Measurements from ENCODE around the gene TFB1M. TPM values are rescaled to one million over a fixed set of nuclear protein-coding genes. Genes with fewer than 3 reads are reported as not detected.

TFB1M gene
- total RNA-seq, 2 experiments from 2014 or later = 7.2 to 9.2 TPM

DNA sequence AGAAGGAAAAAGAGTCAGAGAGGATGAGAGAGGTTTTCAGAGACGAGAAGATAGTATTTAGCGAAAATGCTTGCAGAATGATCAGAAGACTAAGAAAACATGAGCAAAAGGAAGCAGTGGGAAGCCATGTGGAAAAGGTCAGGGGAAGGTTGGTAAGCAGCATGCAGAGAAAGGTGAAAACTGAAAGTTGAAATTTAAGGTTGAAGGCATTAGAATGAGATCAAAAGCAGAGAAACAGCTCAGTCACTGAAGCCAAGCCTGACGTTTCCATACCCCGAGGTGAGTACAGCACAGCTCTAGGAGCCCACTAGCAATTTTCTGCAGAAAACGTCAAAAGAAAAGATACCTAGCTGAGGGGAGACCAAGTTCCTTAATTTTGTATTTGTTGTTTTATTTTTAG is 19.1 kb upstream of the TFB1M start:
- TF ChIP-seq, protein P1, sequence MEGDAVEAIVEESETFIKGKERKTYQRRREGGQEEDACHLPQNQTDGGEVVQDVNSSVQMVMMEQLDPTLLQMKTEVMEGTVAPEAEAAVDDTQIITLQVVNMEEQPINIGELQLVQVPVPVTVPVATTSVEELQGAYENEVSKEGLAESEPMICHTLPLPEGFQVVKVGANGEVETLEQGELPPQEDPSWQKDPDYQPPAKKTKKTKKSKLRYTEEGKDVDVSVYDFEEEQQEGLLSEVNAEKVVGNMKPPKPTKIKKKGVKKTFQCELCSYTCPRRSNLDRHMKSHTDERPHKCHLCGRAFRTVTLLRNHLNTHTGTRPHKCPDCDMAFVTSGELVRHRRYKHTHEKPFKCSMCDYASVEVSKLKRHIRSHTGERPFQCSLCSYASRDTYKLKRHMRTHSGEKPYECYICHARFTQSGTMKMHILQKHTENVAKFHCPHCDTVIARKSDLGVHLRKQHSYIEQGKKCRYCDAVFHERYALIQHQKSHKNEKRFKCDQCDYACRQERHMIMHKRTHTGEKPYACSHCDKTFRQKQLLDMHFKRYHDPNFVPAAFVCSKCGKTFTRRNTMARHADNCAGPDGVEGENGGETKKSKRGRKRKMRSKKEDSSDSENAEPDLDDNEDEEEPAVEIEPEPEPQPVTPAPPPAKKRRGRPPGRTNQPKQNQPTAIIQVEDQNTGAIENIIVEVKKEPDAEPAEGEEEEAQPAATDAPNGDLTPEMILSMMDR (IDR thresholded peaks at IDR 0.05) = no peak
- DNase-seq (peak in 1 of 14 experiments; percentile 9), ATAC-seq (ENCODE audit: poor library complexity) (no peak)
- Mint-ChIP-seq H3K4me1 (ENCODE audit: low read depth) (peaks cover 28% of the 10 kb centered on the region), H3K4me3 (peak overlapping the region; percentile 3), H3K27ac (peak overlapping the region; percentile 35), H3K27me3 (no peaks in the 10 kb centered on the region), H3K36me3 (ENCODE audit: low read depth) (no peaks in the 10 kb centered on the region), H3K9me3 (peaks cover 5% of the 10 kb centered on the region)
- peaks cover 0 to 4% of the 10 kb centered on the region in 2 experiments for H3K9me3 ChIP-seq (ENCODE audit: control insufficient read depth in 1 of 2, insufficient read depth in 1 of 2, low read length in 2 of 2)
- no peaks in the 10 kb centered on the region for H3K27me3 ChIP-seq (ENCODE audit: control insufficient read depth in 1 of 2, insufficient read depth in 2 of 2, low read length in 2 of 2)
- ChIA-PET CTCF (no interaction called here), POLR2A (interaction anchor here (0.6 to 0.9 kb wide), 2 partner anchors 20 to 30 kb away, joined by 3 read pairs; partner anchors contain the start of gene TFB1M)
- H3K36me3 ChIP-seq (ENCODE audit: insufficient read depth, low read length) = no peaks in the 10 kb centered on the region
- H3K27ac ChIP-seq (ENCODE audit: low read depth in 1 of 2, low read length in 2 of 2) = no peak overlapping the region
- intact Hi-C loops (cut with DNase I, micrococcal nuclease) = no loop called here
- H3K4me1 ChIP-seq (ENCODE audit: insufficient read depth, low read length) = peaks cover 5% of the 10 kb centered on the region
- H3K4me3 ChIP-seq (ENCODE audit: low read length) = no peak overlapping the region

GRCh38 chr6:155330922-155331321 is 16.6 kb upstream of the TFB1M start:
- Mint-ChIP-seq H3K4me1 (ENCODE audit: low read depth) (peaks cover 24% of the 10 kb centered on the region), H3K27ac (no peak overlapping the region), H3K4me3 (no peak overlapping the region), H3K36me3 (ENCODE audit: low read depth) (no peaks in the 10 kb centered on the region), H3K27me3 (no peaks in the 10 kb centered on the region), H3K9me3 (peaks cover 3% of the 10 kb centered on the region)
- Histone ChIP-seq H3K27me3 (ENCODE audit: control insufficient read depth in 1 of 2, insufficient read depth in 2 of 2, low read length in 2 of 2) (no peaks in the 10 kb centered on the region), H3K9me3 (ENCODE audit: control insufficient read depth in 1 of 2, insufficient read depth in 1 of 2, low read length in 2 of 2) (no peaks in the 10 kb centered on the region), H3K4me1 (ENCODE audit: insufficient read depth, low read length) (peaks cover 5% of the 10 kb centered on the region), H3K4me3 (ENCODE audit: low read length) (no peak overlapping the region), H3K36me3 (ENCODE audit: insufficient read depth, low read length) (no peaks in the 10 kb centered on the region), H3K27ac (ENCODE audit: low read depth in 1 of 2, low read length in 2 of 2) (no peak overlapping the region)
- ATAC-seq (ENCODE audit: poor library complexity) (no peak), DNase-seq (no peak)
- ChIA-PET POLR2A (no interaction called here), CTCF (no interaction called here)
- TF ChIP-seq, protein P1 (IDR thresholded peaks at IDR 0.05) = no peak
- intact Hi-C loops (cut with DNase I, micrococcal nuclease) = no loop called here

- Mint-ChIP-seq H3K36me3 (ENCODE audit: low read depth) (no peaks in the 10 kb centered on the region), H3K27me3 (no peaks in the 10 kb centered on the region), H3K9me3 (no peaks in the 10 kb centered on the region), H3K4me3 (no peak overlapping the region), H3K27ac (no peak overlapping the region), H3K4me1 (ENCODE audit: low read depth) (peaks cover 24% of the 10 kb centered on the region)
- ChIA-PET CTCF (interaction anchor here (0.6 kb wide), 1 partner anchor 15 kb away, joined by 3 read pairs; no protein-coding TSS in a partner anchor), POLR2A (interaction anchor here (1.0 kb wide), 1 partner anchor 1066 kb away, joined by 3 read pairs; no protein-coding TSS in a partner anchor)
- H3K36me3 ChIP-seq (ENCODE audit: insufficient read depth, low read length) = no peaks in the 10 kb centered on the region
- H3K4me1 ChIP-seq (ENCODE audit: insufficient read depth, low read length) = peaks cover 5% of the 10 kb centered on the region
- H3K4me3 ChIP-seq (ENCODE audit: low read length) = no peak overlapping the region
- TF ChIP-seq, protein P1 (IDR thresholded peaks at IDR 0.05) = no peak
- no peak for ATAC-seq (ENCODE audit: poor library complexity)
- no peaks in the 10 kb centered on the region for H3K27me3 ChIP-seq (ENCODE audit: control insufficient read depth in 1 of 2, insufficient read depth in 2 of 2, low read length in 2 of 2)
- intact Hi-C loops (cut with DNase I, micrococcal nuclease) = no loop called here
- H3K9me3 ChIP-seq (ENCODE audit: control insufficient read depth in 1 of 2, insufficient read depth in 1 of 2, low read length in 2 of 2) = no peaks in the 10 kb centered on the region
- H3K27ac ChIP-seq (ENCODE audit: low read depth in 1 of 2, low read length in 2 of 2) = no peak overlapping the region
- no peak for DNase-seq
These were observed 15.9 kb upstream of the TFB1M start for GRCh38 chr6:155330133-155330734.

Data from CD4-positive, alpha-beta T cell (primary cell).